GM18870 (cell line): Measurements from ENCODE around the gene TMEM256.

Experiments
- ATAC-seq: cut with Tn5 transposase; IDR thresholded peaks from one replicate; pipeline ENCODE4 v1.9.1; 2021; ENCODE audit warnings: moderate library complexity; ENCODE audit not compliant: unreplicated experiment

Gene TMEM256

DNA sequence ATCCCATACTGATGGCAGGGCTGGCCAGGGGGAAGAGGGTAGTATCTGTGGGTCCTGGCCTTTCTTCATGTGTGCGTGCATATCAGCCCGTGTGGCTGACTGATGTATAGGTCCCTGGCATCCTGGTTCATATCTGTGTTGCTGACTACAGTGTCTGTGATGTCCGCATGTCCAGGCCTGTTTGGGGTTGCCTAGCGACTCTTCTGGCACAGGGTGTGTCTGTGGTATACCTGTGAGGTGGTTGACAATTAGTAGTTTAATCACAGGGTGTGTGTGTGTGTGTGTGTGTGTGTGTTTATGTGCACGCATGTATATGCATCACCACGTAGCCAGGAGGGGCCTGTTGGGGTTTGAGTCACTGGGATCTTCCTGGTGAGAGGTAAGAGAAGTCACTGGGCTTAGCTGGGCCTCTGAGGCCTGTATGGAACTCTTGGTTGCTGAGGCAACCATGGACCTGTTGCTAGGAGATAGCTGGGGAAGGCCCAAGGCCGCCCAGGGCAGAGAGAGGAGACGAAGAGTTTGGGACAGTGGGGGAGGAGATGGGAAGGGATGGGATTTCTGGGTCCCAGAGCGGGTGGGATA is 49.5 kb downstream of the TMEM256 start:
- ATAC-seq = no peak
